Measurements from ENCODE around the gene LUC7L. TPM values are rescaled to one million over a fixed set of nuclear protein-coding genes. Genes with fewer than 3 reads are reported as not detected.
"Not testable (repeated sequence)": the region's sequence is repeated elsewhere in the genome, so short reads cannot be mapped to it uniquely, and the experiment has no call there.

The LUC7L gene
- polyA plus RNA-seq, 3 donors = 116 to 159 (median 151) TPM

DNA sequence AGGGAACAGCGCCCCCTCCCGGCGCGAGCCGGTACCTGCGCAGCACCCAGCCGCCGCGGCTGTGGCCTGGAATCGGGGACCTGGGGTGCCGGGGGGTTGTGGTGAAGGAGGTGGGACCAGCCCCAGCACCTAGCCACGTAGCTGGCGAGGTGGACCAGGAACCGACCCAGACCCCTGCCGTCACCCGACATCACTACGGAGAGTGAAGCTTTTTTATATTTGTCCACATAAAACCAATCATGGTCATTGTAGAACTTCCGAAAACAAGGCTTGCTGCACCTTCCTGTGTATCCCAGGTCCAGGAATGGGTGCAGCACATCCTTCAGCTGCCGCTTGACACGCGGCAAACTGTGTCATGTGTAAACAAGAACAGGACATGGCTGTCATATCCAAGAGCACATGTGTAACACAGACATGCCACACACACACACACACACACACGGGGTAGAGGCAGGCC, 47.7 kb downstream of the LUC7L start:
- DNase-seq = peak; percentile 52

DNA sequence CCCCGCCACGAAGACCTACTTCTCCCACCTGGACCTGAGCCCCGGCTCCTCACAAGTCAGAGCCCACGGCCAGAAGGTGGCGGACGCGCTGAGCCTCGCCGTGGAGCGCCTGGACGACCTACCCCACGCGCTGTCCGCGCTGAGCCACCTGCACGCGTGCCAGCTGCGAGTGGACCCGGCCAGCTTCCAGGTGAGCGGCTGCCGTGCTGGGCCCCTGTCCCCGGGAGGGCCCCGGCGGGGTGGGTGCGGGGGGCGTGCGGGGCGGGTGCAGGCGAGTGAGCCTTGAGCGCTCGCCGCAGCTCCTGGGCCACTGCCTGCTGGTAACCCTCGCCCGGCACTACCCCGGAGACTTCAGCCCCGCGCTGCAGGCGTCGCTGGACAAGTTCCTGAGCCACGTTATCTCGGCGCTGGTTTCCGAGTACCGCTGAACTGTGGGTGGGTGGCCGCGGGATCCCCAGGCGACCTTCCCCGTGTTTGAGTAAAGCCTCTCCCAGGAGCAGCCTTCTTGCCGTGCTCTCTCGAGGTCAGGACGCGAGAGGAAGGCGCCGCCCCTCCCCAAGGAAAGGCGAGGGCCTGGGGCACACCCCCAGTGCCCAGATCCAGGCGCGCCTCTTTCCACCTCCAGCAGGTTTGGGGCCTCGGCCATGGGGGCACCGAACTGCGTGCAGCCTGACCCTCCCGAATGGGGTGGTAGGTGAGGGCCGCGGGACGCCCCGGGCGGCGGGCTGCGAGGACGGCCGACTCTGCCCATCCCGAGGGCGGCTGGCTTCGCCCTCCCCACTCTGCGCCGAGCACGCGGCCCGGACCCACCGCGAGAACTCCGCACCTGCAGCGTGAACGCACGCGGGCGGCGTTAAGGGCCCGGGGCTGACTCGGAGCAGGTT, 48.3 kb downstream of the LUC7L start:
- no peak for DNase-seq

DNA sequence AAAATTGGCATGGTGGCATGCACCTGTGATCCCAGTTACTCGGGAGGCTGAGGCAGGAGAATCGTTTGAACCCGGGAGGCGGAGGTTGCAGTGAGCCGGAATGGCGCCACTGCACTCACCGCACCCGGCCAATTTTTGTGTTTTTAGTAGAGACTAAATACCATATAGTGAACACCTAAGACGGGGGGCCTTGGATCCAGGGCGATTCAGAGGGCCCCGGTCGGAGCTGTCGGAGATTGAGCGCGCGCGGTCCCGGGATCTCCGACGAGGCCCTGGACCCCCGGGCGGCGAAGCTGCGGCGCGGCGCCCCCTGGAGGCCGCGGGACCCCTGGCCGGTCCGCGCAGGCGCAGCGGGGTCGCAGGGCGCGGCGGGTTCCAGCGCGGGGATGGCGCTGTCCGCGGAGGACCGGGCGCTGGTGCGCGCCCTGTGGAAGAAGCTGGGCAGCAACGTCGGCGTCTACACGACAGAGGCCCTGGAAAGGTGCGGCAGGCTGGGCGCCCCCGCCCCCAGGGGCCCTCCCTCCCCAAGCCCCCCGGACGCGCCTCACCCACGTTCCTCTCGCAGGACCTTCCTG, 49.1 kb downstream of the LUC7L start, which contains the start of gene HBQ1:
Gene HBQ1, plus strand, starts transcription at position 359 of the 575 bp plus-strand sequence. Its CDS starts 28 bp downstream, at position 387.
- no peak for DNase-seq

DNA sequence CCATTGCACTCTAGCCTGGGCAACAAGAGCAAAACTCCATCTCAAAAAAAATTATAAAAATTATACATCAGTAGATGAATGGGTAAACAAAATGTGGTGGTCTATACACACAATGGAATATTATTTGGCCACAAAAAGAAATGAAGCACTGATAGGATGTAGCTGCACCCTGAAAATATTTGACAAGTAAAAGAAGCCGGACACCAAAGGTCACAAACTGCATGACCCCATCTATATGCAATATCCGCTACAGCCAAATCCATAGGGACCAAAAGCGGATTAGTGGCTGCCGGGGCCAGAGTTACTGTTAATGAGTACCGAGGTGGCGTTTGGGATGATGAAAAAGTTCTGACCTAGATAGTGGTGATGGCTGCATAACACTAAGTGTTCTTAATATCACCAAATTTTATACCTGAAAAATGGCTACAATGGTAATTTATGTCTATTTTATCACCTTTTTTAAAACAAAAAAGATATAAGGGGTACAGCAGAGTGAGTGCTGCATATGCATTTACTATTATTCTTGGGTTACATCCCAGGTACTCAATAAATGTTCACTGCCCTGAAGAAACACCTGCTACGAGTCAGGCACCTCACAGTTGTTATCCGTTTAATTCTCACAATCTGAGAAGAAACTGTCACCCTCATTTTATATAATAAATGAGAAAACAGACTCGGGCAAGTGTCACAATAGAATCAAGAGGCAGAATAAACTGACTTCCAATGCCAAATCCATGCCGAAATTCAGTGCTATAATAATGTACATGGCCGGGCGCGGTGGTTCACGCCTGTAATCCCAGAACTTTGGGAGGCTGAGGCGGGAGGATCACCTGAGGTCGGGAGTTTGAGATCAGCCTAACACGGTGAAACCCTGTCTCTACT, 49.8 kb downstream of the LUC7L start:
- no peak for DNase-seq

DNA sequence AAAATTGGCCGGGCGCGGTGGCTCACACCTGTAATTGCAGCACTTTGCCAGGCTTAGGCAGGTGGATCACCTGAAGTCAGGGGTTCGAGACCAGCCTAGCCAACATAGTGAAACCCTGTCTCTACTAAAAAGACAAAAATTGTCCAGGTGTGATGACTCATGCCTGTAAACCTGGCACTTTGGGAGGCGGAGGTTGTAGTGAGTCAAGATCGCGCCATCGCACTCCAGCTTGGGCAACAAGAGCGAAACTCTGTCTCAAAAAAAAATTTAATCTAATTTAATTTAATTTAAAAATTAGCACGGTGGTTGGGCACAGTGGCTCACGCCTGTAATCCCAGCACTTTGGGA, 50.6 kb downstream of the LUC7L start:
- no peak for DNase-seq

DNA sequence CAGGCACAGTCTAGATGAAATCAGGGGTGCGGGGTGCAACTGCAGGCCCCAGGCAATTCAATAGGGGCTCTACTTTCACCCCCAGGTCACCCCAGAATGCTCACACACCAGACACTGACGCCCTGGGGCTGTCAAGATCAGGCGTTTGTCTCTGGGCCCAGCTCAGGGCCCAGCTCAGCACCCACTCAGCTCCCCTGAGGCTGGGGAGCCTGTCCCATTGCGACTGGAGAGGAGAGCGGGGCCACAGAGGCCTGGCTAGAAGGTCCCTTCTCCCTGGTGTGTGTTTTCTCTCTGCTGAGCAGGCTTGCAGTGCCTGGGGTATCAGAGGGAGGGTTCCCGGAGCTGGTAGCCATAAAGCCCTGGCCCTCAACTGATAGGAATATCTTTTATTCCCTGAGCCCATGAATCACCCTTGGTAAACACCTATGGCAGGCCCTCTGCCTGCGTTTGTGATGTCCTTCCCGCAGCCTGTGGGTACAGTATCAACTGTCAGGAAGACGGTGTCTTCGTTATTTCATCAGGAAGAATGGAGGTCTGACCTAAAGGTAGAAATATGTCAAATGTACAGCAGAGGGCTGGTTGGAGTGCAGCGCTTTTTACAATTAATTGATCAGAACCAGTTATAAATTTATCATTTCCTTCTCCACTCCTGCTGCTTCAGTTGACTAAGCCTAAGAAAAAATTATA, 51.1 kb downstream of the LUC7L start:
- DNase-seq = no peak

DNA sequence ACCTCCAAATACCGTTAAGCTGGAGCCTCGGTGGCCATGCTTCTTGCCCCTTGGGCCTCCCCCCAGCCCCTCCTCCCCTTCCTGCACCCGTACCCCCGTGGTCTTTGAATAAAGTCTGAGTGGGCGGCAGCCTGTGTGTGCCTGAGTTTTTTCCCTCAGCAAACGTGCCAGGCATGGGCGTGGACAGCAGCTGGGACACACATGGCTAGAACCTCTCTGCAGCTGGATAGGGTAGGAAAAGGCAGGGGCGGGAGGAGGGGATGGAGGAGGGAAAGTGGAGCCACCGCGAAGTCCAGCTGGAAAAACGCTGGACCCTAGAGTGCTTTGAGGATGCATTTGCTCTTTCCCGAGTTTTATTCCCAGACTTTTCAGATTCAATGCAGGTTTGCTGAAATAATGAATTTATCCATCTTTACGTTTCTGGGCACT, 51.8 kb downstream of the LUC7L start:
- DNase-seq = no peak

DNA sequence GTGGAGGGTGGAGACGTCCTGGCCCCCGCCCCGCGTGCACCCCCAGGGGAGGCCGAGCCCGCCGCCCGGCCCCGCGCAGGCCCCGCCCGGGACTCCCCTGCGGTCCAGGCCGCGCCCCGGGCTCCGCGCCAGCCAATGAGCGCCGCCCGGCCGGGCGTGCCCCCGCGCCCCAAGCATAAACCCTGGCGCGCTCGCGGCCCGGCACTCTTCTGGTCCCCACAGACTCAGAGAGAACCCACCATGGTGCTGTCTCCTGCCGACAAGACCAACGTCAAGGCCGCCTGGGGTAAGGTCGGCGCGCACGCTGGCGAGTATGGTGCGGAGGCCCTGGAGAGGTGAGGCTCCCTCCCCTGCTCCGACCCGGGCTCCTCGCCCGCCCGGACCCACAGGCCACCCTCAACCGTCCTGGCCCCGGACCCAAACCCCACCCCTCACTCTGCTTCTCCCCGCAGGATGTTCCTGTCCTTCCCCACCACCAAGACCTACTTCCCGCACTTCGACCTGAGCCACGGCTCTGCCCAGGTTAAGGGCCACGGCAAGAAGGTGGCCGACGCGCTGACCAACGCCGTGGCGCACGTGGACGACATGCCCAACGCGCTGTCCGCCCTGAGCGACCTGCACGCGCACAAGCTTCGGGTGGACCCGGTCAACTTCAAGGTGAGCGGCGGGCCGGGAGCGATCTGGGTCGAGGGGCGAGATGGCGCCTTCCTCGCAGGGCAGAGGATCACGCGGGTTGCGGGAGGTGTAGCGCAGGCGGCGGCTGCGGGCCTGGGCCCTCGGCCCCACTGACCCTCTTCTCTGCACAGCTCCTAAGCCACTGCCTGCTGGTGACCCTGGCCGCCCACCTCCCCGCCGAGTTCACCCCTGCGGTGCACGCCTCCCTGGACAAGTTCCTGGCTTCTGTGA, 52.5 kb downstream of the LUC7L start, which contains the start of gene HBA1:
Gene HBA1, plus strand, starts transcription at position 204 of the 906 bp plus-strand sequence. Its CDS starts 37 bp downstream, at position 241.
- DNase-seq = not testable (repeated sequence)

DNA sequence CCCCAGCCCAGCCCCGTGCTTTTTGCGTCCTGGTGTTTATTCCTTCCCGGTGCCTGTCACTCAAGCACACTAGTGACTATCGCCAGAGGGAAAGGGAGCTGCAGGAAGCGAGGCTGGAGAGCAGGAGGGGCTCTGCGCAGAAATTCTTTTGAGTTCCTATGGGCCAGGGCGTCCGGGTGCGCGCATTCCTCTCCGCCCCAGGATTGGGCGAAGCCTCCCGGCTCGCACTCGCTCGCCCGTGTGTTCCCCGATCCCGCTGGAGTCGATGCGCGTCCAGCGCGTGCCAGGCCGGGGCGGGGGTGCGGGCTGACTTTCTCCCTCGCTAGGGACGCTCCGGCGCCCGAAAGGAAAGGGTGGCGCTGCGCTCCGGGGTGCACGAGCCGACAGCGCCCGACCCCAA, 53.2 kb downstream of the LUC7L start:
- DNase-seq = not testable (repeated sequence)

DNA sequence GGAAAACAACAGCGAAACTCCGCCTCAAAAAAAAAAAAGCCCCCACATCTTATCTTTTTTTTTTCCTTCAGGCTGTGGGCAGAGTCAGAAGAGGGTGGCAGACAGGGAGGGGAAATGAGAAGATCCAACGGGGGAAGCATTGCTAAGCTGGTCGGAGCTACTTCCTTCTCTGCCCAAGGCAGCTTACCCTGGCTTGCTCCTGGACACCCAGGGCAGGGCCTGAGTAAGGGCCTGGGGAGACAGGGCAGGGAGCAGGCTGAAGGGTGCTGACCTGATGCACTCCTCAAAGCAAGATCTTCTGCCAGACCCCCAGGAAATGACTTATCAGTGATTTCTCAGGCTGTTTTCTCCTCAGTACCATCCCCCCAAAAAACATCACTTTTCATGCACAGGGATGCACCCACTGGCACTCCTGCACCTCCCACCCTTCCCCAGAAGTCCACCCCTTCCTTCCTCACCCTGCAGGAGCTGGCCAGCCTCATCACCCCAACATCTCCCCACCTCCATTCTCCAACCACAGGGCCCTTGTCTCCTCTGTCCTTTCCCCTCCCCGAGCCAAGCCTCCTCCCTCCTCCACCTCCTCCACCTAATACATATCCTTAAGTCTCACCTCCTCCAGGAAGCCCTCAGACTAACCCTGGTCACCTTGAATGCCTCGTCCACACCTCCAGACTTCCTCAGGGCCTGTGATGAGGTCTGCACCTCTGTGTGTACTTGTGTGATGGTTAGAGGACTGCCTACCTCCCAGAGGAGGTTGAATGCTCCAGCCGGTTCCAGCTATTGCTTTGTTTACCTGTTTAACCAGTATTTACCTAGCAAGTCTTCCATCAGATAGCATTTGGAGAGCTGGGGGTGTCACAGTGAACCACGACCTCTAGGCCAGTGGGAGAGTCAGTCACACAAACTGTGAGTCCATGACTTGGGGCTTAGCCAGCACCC, 54.0 kb downstream of the LUC7L start:
- no peak for DNase-seq

DNA sequence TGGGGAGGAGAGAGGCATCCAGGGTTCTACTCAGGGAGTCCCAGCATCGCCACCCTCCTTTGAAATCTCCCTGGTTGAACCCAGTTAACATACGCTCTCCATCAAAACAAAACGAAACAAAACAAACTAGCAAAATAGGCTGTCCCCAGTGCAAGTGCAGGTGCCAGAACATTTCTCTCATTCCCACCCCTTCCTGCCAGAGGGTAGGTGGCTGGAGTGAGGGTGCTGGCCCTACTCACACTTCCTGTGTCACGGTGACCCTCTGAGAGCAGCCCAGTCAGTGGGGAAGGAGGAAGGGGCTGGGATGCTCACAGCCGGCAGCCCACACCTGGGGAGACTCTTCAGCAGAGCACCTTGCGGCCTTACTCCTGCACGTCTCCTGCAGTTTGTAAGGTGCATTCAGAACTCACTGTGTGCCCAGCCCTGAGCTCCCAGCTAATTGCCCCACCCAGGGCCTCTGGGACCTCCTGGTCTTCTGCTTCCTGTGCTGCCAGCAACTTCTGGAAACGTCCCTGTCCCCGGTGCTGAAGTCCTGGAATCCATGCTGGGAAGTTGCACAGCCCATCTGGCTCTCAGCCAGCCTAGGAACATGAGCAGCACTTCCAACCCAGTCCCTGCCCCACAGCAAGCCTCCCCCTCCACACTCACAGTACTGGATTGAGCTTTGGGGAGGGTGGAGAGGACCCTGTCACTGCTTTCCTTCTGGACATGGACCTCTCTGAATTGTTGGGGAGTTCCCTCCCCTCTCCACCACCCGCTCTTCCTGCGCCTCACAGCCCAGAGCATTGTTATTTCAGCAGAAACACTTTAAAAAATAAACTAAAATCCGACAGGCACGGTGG, 55.1 kb downstream of the LUC7L start:
- not testable (repeated sequence) for DNase-seq

DNA sequence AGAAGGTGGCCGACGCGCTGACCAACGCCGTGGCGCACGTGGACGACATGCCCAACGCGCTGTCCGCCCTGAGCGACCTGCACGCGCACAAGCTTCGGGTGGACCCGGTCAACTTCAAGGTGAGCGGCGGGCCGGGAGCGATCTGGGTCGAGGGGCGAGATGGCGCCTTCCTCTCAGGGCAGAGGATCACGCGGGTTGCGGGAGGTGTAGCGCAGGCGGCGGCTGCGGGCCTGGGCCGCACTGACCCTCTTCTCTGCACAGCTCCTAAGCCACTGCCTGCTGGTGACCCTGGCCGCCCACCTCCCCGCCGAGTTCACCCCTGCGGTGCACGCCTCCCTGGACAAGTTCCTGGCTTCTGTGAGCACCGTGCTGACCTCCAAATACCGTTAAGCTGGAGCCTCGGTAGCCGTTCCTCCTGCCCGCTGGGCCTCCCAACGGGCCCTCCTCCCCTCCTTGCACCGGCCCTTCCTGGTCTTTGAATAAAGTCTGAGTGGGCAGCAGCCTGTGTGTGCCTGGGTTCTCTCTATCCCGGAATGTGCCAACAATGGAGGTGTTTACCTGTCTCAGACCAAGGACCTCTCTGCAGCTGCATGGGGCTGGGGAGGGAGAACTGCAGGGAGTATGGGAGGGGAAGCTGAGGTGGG, 55.9 kb downstream of the LUC7L start:
- not testable (repeated sequence) for DNase-seq

DNA sequence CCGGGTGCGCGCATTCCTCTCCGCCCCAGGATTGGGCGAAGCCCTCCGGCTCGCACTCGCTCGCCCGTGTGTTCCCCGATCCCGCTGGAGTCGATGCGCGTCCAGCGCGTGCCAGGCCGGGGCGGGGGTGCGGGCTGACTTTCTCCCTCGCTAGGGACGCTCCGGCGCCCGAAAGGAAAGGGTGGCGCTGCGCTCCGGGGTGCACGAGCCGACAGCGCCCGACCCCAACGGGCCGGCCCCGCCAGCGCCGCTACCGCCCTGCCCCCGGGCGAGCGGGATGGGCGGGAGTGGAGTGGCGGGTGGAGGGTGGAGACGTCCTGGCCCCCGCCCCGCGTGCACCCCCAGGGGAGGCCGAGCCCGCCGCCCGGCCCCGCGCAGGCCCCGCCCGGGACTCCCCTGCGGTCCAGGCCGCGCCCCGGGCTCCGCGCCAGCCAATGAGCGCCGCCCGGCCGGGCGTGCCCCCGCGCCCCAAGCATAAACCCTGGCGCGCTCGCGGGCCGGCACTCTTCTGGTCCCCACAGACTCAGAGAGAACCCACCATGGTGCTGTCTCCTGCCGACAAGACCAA, 56.8 kb downstream of the LUC7L start, which contains the start of gene HBA2:
Gene HBA2, plus strand, starts transcription at position 503 of the 568 bp plus-strand sequence. Its CDS starts 37 bp downstream, at position 540.
- not testable (repeated sequence) for DNase-seq

DNA sequence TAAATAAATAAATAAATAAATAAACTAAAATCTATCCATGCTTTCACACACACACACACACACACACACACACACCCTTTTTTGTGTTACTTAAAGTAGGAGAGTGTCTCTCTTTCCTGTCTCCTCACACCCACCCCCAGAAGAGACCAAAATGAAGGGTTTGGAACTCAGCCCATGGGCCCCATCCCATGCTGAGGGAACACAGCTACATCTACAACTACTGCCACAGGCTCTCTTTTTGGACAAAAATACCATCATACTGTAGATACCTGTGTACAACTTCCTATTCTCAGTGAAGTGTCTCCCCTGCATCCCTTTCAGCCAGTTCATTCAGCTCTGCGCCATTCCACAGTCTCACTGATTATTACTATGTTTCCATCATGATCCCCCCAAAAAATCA, 58.5 kb downstream of the LUC7L start:
- DNase-seq = no peak

DNA sequence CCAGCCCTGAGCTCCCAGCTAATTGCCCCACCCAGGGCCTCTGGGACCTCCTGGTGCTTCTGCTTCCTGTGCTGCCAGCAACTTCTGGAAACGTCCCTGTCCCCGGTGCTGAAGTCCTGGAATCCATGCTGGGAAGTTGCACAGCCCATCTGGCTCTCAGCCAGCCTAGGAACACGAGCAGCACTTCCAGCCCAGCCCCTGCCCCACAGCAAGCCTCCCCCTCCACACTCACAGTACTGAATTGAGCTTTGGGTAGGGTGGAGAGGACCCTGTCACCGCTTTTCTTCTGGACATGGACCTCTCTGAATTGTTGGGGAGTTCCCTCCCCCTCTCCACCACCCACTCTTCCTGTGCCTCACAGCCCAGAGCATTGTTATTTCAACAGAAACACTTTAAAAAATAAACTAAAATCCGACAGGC, 59.2 kb downstream of the LUC7L start:
- DNase-seq = not testable (repeated sequence)

DNA sequence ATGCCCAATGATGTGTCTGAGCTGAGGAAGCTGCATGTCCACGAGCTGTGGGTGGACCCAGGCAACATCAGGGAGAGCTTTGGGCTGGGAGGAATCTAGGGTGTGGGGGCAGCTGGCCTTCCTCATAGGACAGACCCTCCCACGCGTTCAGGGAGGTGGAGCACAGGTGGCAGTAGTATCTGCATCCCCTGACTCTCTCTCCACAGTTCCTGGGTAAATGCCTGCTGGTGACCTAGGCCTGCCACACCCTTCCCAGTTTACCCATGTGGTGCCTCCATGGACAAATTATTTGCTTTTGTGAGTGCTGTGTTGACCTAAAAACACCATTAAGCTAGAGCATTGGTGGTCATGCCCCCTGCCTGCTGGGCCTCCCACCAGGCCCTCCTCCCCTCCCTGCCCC, 60.2 kb downstream of the LUC7L start:
- no peak for DNase-seq

DNA sequence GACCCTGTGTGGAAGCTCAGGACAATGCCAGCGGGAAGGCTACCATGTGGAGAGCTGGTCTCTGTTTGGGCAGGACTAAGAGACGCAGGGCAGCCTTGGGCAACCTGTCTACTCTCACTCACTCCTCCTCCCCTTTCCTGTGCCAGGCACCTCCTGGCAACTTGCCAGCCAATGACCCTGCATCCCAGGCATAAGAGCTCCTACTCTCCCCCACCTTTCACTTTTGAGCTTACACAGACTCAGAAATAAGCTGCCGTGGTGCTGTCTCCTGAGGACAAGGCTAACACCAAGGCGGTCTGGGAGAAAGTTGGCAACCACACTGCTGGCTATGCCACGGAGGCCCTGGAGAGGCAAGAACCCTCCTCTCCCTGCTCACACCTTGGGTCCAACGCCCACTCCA, 60.8 kb downstream of the LUC7L start:
- no peak for DNase-seq
